Stimulated activated CD8-positive, alpha-beta memory T cell treated with anti-CD3 and anti-CD28 coated beads, Interleukin-4, amount 100 ng/mL, for 4 hours (primary cell): ENCODE results near the gene DENND11.

Source experiments
- DNase-seq, 2 donors: peaks; one replicate each; pipeline ENCODE4 v3.0.0-alpha.2; 2020; ENCODE audit warnings: low read depth in 2 of 2, low spot score in 1 of 2

Gene DENND11

DNA sequence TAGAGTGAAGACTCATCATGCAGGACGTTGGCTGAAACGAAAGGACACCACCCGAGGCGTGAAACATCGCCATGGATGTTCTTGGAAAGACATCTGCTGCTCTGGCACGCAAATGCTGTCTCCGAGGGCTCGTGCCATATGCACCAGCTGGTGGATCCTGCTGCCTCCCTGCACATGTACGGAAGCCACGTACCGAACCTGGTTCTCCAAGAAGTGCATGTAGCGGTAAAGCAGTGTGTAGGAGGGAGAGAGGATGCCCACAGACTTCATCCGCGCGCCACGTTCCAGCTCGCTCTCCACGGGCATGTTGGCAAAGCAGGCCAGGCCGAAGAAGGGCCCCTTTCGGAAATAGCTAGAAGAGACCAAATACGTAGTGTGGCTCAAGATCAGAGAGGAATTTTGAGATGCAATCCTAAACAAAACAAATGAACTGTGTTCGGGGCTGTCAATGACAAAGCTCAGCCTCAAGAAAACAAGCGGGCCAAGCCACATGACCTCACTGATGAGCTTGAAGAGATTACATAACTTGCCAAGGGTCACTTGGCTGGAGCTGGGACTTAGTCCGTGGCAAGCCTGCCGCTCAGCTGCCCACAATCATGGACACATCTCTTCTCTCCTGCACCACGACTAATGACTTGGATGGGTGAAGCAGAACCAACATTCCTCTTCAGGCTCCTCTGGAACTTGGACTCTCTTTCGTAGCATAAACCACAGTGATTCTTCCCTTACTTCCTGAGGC, 16.5 kb downstream of the DENND11 start:
- DNase-seq = no peak

DNA sequence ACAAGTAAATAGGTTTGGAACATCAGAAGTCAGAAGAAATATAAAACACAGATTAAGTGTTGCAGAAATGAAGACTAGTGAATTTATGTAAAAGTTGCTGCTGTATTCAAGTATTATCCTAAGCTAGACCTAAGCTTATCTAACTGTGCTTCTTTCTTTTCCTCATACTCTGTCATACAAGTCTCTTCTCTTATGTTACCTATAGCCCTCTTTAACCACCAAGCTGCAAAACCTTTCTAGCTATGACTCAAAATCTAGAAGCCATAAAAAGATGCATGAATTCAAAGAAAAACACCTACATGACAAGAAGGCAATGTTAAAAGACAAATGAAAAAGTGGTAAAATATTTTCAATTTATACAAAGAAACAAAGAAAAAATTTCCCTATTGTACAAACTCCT, 23.0 kb downstream of the DENND11 start:
- DNase-seq = no peak

DNA sequence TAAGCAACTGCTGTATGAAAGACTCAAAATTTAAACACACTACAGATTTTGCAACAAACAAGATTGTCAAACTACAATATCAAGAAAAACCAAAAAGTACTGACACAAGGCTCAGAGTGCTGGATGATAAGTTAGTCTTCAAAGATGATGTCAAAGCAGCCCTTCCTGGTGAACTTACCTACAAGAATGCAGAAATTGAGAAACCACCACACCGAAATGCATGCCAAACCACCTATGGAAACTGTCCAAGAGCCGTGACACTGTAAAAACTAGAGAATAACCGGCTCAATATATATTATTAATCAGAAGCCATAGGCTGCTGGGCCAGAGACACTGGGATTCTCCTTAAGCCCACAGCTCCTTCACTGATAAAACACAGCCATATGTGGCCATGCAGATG, 25.3 kb downstream of the DENND11 start:
- DNase-seq = no peak

DNA sequence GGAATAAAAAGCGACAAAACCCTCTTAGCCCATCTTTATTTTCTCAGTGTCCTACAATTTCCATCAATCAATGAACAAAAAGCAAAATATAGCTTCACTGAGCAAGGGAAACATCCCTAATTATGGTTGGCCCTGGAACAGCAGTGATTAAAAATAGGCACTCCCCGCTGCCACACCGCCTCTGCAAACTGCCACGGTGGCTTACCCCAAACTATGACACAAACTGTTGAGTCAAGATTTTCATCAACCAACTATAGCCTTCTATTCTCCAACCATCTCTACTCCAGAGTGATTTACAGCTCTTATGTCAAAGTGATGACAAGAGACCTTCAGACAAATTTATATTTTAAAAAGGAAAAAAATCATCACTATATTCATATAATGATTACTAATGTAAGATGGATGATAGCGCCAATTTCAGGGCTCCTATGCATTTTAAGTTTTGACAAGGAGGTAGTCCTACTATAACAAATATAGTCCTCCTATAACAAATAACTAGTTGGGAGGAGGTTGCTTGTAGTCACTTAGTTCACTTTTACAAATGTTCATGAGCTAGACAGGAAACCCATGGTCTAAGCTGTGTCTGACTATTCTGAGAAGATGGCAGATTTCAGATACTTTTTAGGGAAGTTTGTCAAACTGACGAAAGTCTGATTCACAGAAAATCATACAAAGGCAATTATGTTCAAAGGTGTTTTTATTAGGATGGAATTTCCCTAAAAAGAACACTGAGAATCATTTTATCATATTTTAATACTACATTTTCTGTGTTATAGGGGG, 26.3 kb downstream of the DENND11 start:
- no peak for DNase-seq

DNA sequence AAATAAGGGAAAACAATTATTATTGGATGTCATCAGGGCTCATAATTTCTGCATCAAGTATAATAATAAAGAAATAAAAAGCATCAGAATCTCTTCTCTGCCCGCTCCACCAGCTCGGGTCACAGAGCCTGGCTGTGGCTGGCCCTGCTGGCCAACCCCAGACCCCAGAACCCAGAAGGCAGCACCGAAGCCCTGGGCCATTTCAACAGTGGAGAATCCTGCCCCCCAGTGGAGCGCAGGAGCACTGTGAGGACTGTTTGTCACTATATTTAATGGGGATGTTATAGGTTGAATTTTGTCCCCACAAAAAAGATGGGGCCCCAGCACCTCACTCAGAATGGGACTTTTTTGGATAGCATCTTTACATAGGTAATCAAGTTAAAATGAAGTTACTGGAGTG, 27.3 kb downstream of the DENND11 start:
- no peak for DNase-seq

DNA sequence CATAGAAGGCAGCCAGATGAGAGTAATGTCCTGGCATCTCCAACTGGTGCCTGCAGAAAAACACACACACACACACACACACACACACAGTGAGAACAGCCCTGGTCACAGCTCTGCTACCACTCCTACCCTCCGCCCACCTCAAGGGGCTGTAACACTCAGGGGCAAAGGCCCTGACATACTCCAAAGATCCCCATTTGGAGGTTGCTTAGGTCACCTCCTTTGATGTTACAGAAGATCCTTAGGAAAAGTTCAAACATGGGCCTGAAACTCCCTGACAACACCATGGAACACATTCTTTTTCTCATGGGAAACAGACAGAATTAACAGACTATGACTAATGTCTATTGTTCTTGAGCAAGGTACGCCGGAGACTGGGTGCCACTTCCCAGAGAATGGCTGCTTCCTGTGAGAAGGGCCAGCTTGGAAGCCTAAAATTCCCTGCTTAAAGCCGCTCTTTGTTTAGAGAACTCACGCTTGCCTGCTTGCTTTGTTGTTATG, 27.7 kb downstream of the DENND11 start:
- DNase-seq = no peak

DNA sequence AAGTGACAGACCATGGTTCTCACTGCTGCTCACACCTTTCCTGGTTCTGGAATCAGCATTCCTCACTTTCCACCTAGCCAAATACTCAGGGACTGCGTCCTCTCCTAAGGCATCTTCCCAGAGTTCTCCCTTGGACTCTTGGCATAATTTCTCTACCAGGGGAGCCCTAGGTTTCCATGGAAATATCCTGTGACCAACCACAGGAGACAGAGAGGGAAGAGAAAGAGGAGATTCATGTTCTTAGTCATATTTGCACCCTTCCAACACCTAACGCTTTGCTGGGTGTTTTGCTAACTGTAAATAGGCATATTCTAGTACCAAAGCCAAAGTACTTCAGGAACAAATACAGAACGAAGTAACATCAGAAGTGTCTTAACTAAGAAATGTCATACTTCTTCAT, 28.6 kb downstream of the DENND11 start:
- no peak for DNase-seq

DNA sequence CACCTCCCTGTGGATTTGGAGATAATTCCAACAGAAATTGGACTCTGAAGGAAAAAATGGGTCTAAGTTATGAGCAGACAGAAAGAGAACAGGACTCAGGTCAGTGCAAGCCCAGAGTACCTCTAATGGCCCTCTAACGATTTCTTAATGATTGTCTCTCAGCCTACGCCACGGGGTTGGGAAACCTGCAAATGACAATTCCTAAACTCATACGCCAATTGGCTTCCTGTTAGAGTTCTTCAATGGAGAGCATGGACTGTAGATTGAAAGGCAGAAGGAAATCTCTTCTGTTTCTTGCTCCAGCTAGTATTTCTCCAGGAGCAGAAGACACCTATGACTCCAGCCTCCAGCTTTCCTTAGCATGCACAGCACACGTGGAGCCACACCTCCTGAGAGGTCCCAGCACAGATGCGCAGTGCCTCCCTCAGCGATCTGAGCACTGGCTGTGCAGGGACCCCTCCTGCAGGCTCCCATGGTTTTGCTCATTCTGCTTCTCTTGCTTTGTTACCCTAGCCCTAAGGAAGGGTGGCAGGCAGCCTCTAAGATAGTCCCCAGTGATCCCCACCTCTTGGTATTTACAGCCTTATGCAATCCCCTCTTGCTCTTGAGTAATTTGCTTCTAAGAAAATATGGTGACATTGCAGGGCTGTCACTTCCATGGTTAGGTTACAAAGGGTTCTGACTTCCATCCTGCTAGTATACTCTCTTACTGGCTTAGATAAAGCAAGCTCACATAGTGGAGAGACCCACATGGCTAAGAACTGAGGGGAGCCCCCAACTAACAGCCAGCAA, 30.1 kb downstream of the DENND11 start:
- no peak for DNase-seq

DNA sequence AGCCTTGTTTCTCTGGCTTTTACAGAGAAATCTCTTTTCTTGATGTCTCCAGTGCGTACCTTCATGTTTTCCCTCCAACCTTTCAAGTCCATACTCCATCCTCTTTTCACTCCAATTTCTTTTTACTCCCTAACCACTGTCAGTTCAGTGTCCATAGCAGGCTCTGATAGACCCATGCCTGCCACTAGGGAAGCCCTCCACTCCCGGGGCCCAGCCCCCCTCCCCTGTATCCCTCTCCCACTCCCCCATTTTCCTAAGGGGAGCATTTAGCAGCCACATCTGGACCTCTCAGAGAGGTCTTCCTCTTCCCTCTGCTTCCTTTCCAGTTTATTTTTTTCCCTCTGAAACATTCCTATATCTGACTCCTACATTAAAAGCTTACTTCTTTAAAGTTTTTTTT, 33.1 kb downstream of the DENND11 start:
- no peak for DNase-seq

DNA sequence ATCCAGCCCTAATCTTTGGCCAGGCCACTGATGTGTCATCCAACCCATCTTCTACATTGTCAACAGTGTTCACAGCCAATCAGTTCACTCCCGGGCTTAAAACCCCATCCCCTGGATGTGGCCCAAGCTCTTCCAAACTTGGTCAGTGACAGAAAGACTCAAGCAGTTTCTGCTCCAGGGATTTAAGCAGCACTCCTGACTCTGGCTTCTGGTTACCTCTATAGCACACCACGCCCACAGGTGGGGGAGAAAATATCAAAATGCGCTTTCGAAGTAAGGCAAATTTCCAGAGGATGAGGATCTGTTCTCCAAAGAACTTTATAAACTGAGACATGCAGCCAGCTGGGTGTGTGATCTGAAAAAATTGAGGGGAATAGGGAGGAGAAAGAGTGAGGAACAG, 35.9 kb downstream of the DENND11 start:
- DNase-seq = no peak

DNA sequence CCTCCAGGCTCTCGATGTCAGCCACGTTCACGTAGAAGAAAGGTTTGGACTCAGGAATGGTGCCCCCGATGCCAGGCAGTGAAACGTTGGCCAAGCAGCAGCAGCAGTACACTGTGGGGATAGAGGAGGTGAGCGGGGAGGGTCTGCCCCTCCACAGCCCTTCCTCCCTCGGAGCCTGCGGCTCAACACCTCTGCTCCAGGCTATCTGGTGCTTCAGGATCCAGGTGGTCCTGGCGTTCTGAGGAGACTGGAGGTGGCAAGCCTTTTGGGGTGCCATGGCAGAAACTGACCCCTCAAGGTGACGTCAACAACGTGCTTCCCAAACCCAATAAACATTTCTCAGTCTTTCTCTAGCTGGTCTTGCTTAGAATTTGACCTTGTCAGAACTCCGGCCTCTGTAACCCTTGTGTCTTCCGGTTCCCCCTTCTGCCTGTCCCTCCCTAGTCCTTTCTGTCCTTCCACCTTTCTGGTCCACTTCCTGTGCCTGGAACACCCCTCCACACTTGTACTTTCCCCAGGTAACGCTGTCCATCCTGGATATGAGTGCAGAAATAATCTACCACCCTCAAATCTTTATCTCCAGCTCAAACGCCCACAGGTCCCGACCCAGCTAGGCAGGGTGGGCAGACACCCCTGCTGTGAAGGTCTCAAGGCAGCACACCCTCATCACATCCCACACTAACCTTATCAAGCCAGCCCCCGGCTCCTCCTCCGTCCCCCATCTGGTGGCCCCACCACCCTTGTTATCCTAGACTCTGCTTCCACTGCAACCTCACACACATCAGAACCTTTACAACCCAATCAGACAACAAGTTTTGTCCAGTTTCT, 36.5 kb downstream of the DENND11 start:
- no peak for DNase-seq

DNA sequence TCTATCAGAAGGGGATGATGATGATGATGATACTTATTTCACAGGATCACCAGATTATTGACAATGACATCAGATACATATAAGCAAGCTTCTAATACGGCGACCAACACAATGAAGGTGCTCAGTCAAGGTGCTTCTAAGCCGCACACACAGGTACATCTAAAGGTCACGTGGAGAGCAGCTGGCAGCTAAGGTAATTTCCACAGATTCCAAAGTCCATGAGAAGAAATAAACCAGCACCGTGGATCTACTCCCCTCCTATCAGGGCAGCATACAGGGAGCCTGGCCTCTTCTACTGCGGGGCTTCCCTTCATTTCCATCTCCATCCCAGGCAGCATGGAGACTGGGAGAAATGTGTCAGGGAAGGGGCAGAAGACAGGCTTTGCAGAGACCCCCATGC, 37.5 kb downstream of the DENND11 start:
- DNase-seq = no peak

DNA sequence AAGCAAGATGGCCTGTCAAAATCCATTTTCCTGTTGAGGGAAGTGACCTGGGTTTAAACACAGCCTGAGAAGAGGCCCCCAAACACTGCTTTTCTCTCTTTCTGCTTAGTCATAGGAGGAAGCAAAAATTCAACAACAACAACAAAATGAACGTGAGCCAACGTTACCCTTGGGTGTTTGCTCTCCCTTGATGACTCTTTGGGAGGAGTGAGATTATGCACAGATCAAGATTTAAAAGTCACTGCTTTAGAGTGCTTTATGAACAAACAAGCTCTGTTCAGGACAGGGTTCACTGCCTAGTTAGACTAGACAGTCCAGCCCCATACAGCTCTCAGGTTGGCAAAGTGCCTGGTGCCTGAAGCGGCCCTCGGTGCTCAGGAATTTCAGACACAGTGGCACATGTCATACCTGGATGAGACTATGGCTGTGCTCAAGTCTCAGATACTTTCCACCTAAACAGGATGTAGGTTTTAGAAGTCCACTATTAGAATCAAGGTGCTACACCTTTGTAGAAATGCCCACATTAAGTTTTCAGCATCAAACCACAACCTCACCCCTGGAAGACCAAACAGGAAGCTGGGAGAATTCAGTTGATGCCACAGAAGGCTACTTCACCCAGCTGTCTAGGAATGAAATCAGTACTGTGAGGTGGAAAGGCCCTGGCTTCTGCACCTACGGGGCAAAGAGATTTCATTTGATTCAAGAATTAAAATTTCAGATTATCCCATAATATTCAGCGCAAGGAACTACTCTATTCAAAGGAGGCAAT, 38.7 kb downstream of the DENND11 start:
- DNase-seq = no peak

DNA sequence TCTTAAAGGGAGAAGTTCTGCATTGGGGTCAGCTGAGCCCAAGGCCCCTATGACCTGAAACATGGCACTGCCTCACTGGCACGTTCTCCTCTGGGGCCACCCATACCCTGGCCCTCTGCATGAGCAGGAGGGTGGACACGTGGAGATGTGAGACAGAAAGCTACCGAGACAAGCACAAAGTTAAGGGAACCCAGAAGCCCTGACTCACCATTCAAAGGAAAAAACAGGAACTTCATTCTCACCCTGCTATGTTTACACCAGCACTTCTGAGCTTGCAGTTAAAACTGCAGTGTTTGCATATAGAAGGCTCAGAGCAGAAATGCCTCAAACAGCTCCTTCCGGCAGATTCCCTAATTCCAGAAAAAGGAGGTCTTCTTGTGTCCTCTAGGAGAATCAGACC, 41.7 kb downstream of the DENND11 start:
- DNase-seq = no peak

DNA sequence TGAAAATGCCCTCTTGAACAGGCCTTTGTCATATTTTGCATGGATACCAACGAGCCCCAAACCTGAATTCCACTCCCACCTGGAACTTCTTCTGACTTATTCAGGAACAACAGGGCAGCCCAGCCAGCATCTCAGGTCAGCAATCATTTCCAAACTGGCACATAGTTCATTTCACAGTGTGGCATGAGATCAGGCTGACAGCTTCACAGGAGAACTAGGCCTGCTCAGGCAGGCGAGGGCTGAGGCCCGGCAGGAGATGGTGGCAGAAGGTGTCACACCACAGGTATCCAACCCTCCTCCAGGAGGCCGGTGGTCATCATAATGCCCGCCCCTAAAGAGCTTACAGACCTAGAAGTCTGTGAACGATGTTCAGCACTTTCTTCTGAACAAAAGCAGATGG, 42.5 kb downstream of the DENND11 start:
- DNase-seq = no peak

DNA sequence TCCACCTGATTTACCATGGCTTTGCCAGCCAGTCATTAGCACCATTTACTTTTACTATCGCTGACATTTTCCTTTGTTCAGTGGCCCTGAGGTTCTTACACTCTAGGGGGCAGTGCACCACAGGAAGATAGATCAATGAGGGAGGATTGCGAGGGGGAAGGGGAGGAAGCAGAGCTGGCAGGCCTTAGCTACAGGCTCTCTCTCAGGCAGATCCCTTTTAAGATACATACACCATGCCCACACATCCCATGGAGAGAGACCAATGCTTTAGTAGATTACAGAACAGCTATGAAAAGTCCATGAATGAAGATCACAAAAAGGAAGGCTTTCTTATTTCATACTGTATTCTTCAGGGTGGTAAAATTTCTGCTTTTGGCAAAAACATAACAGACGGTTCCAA, 47.4 kb downstream of the DENND11 start:
- peak; percentile 5 to 7 for DNase-seq

DNA sequence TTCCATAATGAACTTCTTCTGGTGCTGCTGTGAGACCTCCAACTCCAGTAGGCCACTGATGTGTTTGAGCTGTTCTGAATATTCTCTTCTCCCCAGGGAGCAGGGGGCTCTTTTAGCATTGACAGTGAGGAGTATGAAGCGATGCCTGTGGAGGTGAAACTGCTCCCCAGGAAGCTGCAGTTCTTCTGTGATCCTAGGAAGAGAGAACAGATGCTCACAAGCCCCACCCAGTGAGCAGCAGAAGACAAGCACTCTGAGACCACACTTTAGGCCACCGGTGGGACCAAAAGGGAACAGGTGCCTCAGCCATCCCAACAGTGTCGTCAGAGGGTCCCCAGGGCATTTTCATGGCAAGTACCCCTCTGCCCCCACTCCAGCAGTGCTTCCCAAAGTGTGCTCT, 49.3 kb downstream of the DENND11 start:
- no peak for DNase-seq
